OCI-M2 (cell line): Measurements from ENCODE around the gene BRAT1.

ENCODE experiments used
- DNase-seq: peaks from one replicate; lab custom pipeline; 2025; ENCODE audit not compliant: unreplicated experiment; lab: John Stamatoyannopoulos, UW

The BRAT1 gene

GRCh38 chr7:2514473-2515423 lies 40.6 kb downstream of the BRAT1 start:
- DNase-seq, result no peak

DNA sequence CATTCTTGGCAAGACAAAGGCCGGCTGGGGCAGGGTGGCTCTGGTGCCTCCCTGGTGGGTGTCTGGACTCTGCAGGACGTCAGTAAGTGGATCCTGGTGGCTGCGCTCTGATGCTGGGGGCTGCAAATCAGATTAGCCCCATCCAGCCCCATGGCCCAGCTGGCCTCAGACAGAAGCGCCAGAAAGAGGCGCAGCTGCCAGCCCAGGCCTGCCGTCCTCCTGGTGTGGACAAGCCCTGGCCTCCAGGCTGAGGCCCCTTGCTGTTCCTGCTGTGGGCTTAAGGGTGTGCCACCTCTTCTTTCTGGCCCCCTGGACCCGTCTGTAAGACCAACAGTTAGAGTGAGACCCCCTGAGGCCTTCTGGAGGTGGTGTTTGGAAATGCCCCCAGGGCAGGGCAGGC lies 41.6 kb downstream of the BRAT1 start:
- DNase-seq, result no peak

- DNase-seq, result no peak
Observed at GRCh38 chr7:2512713-2513112, 42.6 kb downstream of the BRAT1 start.

DNA sequence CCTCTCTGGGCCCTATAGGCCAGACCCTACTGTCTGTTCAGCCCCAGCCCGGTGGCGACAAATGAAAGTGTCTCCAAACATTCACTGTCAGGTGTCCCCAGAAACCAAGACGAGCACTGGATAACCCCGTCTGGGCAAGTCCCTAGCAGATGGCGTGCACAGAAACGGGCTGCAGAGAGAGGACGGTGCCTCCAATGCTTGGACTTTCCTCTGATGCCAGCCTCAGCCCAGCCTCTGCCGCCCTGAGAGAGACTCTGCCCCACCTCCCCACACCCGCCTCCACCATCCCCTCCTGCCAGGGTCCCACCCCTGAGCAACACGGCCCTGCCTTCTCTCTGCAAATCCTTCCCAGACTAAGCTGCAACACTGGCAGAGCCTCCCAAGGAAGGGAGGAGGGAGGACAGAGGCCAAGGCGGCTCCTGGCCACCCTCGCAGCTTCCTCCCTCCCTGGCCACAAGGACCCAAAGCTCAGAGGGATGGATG lies 43.1 kb downstream of the BRAT1 start:
- no peak for DNase-seq

DNA sequence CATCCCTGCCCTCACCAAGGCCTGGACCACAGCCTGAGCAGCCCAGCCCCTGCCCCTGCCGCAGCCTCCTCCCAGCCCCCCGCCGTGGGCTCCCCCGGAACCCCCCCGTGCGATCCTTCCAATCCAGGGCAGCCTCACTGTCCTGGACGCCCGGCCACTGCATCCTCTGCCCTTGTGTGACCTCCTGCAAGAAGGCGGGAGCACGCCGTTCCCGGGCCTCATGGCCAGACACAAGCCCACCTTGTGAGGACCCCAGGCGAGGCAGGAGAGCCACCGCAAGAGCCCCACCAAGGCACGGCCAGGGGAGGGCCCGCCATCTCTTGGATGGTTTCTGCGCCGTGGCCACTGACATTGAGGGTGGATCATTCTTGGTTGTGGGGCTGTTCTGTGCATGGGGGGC lies 43.6 kb downstream of the BRAT1 start:
- DNase-seq, result no peak

DNA sequence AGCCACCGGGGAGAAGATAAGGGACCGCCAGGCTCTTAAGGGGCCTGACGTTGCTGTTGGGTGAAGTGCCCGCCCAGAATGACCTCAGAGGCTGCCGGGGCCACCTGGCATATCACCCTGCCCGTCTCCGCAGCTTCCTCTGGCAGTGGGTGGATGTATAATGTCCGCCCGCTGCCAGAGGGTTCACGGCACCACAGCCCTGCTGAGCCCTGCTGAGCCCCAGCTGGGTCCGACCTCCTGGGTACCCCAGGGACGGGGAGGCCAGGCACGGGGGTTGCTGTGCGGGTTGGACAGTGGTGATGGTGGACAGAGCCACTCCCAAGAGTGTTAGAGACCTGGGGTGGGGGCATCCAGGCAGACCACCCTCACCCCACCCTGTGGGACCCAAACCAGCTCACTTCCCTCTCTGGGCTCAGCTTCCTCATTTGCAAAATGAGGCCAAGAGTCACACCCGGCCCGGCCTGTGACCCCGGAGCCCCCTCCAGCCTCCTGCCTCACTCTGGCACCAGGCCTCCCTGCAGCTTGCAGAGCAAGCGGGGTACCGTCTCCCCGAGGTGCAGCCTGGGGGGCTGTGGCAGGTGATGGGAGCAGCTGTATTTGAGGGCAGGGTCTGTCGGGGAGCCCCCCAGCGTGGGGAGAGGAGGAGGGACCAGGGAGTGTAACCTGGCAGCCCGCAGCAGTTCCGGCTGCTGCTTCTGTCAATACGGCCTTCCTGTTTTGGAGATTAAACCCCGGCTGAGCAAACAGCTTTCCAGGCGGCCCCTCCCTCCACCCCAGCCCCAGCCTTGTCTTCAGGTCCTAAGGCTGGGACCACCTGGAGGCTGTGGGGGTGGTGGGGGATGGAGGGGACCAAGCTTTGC lies 44.2 kb downstream of the BRAT1 start:
- DNase-seq, result peak; percentile 9

DNA sequence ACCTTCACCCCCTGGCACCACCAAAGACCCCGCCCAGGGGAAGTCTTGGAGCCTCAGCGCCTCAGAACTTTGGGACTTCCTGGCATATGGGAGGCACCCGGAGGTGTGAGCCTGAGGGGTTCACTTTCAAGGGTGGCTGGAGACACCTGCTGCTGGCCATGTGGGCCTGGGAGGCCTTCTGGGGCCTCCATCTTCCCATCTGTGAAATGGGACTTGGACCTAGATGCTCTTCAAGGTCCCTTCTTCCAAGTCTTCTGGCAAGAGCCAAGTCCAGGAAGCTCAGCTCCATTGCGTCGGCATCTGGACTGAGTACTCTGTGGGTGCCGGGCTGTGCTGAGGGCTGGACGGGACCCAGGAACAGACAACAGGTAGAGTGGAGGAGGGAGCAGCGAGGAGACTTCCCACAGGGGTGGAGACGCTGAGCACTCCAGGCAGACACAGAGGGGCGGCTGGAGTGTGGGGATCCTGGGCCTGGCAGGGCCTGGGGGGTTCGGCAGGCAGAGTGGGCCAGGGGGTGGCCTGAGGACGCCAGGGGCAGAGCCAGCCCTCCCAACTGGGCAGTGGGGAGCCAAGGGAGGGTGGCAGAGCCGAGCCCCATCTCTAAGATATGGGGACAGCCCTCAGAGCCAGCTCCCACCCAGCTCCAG lies 45.1 kb downstream of the BRAT1 start:
- DNase-seq, result no peak

GRCh38 chr7:2509298-2509906 lies 45.9 kb downstream of the BRAT1 start:
- DNase-seq, result no peak

DNA sequence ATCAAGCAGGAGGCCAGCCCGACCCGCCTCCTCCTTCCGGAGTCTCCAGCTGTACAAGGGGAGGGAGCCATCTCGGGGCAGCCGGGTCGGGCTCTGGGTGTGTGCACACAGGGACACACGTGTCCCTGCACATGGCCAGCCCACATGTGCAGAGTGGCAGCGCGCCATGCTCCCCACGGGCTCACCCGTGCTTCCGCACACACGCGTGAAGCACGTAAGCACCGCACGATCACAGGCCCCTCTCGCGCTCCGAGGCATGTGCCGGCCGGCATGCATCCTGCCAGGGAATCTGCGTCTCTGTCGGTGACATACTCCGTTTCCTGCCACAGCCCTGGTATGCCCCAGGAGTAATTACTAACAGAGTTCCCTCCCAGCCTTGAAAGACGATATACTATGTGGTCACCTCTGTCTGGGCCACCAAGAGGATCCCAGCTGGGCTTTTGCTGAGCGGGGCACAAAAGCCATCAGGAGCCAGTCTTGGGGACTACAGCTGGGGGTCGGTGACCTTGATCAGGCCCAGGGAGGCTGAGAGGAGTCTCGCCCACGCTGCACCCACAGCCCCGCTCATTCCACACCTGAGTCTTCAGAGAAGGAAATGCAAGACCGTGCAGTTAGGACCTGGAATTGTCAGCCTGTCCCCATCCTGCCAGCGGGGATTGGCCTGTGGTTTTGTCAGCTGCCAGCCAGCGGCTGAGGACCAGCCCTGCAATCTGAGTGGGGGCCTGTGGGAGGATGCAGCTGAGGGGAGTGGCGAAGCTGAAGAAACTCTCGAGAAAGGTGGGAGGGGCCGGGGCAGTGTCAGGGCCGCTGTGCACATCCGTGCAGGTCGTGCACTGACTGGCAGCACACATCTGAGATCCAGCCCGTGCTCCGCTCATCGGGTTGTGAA lies 46.8 kb downstream of the BRAT1 start:
- no peak for DNase-seq

GRCh38 chr7:2507917-2508306 lies 47.4 kb downstream of the BRAT1 start:
- no peak for DNase-seq

GRCh38 chr7:2507208-2507916 lies 48.0 kb downstream of the BRAT1 start:
- DNase-seq, result no peak

- DNase-seq, result no peak
Observed at GRCh38 chr7:2505401-2505800, 49.9 kb downstream of the BRAT1 start.

- DNase-seq, result no peak
Observed at GRCh38 chr7:2504889-2505375, 50.4 kb downstream of the BRAT1 start.

DNA sequence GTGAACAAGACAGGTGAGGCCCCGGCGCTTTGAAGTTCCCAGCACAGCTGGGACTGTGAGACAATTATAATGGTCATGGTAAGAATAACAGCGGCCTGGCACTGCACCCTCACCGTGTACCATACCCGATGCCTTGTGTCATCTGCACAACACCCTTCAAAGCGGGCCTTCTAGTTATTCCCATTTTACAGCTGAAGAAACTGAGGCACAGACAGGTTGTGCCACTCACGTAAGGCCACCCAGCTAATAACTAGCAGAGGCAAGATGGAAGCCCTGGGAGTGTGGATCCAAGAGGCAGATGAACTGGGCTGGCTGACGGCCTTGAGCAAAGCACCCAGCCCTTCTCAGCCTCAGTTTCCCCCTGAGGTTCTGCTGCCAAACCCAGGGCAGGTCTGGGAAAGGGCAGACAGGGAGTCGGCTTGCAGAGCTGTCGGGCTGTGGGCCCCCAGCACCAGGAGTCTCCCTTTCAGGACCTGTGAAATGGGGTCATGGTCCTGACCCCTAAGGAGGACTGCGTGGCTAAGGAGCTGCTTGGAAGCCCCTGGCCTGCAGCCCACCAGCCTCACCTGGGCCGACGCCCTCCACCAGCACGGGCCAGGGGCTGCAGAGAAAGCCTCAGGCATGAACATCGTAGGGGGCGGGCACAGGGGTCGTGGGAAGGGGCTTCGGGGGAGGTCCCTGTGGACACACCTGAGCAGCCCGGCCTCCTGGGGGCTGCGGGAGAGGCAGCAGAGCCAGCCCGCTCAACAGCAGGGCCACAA lies 51.0 kb downstream of the BRAT1 start:
- no peak for DNase-seq

GRCh38 chr7:2503056-2503941 lies 52.0 kb downstream of the BRAT1 start:
- no peak for DNase-seq

DNA sequence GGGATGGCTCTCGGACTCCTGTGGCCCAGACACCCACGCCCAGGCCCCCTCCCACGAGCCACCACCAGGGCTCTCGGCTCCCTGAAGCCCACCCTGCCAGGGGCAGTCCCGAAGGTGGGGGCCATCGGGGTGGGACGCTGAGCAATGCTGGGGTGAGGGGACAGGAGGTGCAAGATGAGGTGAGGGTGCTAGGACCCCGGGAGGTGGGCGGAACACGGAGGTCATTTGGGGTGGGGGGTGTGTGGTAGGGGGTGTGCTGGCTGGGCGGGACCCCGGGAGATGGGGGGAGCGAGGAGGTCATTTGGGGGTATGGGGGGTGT lies 52.7 kb downstream of the BRAT1 start:
- DNase-seq, result no peak

DNA sequence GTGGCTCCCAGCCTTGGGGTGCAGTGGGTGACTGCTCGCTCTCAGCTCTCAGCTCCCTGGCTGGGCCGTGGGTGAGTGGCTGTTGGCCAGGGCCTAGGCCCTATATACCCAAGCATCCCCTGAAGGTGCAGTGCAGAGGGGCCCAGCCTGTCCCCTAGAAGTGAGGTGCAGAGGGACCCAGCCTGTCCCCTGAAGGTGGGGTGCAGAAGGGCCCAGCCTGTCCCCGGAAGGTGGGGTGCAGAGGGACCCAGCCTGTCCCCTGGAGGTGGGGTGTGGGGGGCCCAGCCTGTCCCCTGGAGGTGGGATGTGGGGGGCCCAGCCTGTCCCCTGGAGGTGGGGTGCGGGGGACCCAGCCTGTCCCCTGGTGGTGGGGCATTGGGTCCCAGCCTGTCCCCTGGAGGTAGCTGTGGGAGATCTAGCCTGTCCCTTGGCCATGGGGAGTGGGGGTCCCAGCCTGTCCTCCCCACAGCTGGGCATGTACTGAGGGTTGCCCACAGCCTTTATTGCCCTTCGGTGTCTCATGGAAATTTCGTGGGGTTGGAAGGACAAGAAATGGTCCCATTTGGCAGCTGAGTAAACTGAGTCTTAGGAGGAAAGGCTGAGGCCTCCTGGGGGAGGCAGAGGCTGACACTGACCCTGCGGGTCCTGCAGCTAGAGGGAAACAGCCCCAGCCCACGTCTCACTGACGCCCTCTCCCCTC lies 53.2 kb downstream of the BRAT1 start:
- no peak for DNase-seq
